Kasumi-1 (cell line): ENCODE measurements around the gene SAMD13.
"Not testable (repeated sequence)": the region's sequence is repeated elsewhere in the genome, so short reads cannot be mapped to it uniquely, and the experiment has no call there.

Source experiments
- DNase-seq, 2 experiments: peaks; one replicate each; lab custom pipeline; 2025; lab: John Stamatoyannopoulos, UW

Gene SAMD13

DNA sequence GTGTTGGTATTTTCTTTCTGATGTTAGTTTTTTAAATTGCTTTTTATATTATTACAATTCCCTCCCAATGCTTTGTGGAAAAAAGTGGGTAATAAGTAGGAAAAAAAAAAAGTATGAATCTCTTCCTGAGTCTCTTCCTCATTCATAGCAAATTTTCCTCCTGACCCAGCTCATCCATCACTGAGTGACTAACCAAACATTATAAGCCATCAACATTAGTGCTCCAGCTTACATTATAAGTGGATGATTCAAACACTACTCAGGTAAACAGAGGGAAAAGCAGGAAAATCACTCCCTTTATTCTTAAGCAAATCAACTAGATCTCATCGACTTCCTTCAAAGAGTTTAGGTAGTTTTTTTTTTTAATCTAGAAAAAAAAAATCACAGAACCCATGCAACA is 15.4 kb upstream of the SAMD13 start:
- no peak for DNase-seq

DNA sequence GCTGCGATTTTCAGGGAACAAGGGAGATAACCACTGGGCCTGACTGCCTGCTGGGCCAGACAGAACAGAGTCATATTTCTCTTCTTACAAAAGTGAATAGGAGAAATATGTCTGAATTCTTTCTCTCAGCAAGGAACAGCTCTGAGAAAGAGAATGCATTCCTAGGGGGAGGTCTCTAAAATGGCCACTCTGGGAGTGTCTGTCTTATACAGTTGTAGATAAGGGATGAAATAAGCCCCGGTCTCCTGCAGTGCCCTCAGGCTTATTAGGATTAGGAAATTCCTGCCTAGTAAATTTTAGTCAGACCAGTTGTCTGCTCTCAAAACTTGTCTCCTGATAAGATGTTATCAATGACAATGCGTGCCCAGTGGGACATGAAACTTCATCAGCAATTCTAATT is 14.1 kb upstream of the SAMD13 start:
- not testable (repeated sequence) for DNase-seq

- no peak for DNase-seq
Observed at GRCh38 chr1:84289169-84289785, 12.2 kb upstream of the SAMD13 start.

DNA sequence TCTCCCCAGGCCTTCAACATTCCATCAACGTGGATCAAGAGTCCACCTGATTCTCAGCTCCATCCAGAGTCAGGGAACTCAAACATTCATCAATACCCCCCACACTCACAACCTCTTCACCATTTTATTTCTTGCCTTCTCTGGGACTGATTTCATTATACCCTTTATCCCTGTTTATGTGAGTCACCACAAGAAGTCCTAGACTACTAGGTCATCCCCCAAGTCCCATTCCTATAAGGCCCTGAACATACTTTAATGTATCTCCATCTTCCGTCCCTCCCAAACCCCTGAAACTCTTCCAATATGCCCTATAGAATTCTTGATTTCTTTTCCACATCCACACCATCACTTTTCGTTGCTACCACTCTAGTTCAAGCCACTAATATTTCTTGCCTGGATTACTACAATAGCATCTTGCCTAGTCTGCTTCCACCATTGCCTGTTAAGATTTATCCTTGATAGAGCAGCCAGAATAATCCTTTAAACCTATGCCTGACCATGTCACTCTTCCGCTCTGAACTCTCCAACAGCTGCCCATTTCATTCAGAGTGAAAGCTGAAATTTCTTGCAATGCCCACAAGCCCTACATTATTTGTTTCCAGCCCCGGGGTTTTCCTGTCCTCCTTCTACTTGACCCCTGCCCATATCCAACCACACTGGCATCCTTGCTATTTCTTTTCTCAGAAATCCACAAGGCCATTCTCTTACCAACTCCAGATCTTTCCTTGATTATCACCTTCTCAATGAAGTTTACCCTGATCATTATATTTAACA is 9.4 kb upstream of the SAMD13 start:
- DNase-seq: no peak

GRCh38 chr1:84293766-84294165 is 7.7 kb upstream of the SAMD13 start:
- no peak for DNase-seq

GRCh38 chr1:84294751-84295150 is 6.8 kb upstream of the SAMD13 start:
- DNase-seq: no peak

DNA sequence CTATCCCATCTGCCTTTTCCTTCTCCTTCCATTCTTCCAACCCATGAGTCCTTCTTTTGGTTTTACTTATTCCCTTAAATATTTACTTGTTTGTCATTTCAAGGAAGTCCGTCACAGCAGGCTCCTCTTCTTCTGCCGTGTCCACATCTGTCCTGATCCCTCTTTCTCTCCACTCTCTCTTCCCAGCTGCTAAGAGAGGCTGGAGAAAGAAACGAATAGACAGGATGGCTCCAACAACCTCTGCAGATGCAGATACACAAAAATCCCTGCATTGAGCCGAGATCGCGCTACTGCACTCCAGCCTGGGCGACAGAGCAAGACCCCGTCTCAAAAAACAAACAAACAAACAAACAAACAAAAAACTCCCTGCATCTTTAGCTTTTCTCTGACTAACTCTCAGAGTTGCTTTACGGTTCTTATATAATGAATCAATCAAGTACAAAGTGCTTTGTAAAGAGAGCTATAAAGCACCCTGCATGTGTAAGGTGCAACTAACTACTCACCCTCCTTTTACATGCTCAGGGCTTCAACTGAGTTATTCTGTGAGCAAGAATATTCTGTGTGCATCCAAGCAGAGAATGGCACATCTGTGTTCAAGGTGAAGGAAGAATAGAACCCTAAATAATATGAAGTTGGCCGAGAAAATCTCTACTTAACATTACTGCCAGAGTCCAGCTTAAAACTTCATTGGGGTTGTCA is 3.8 kb upstream of the SAMD13 start:
- DNase-seq: no peak

- DNase-seq: peak; percentile 40 to 45
Observed at GRCh38 chr1:84298328-84298683, 3.2 kb upstream of the SAMD13 start.

- DNase-seq: peak; percentile 70 to 78
Observed at GRCh38 chr1:84298684-84299535, 2.6 kb upstream of the SAMD13 start.

DNA sequence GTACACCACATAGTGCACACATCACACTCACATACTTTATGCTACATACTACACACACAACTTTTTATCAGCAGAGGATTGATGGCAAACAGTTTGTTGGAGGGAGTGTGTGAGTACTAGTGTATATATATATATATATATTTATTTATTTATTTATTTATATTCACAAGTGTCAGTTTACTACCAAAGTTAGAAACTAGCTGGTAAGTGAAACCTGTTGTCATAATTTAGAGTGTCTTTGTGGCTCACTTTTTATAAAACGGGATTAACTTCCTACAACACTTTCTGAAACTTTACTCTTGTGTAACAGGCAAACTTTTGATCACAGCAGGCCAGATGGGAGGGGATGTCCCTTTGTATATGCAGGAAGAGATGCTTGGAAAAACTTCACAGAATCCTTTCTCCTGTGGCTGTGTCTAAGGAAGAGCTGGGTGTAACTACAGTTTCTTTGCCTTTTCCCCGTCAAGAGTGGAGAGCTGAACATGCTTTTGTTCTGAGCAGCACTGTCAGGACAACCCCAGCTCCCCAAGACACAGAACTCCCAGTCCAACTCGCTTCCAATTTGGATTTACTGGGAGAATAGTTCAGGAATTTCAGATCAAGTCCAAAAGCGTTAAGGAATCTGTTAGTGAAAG is 1.9 kb upstream of the SAMD13 start:
- DNase-seq: peak; percentile 29 to 64

- no peak for DNase-seq
Observed at GRCh38 chr1:84300501-84300900, 1.0 kb upstream of the SAMD13 start.

GRCh38 chr1:84301785-84302385 is 377 bp downstream of the SAMD13 start:
- peak; percentile 43 to 57 for DNase-seq

DNA sequence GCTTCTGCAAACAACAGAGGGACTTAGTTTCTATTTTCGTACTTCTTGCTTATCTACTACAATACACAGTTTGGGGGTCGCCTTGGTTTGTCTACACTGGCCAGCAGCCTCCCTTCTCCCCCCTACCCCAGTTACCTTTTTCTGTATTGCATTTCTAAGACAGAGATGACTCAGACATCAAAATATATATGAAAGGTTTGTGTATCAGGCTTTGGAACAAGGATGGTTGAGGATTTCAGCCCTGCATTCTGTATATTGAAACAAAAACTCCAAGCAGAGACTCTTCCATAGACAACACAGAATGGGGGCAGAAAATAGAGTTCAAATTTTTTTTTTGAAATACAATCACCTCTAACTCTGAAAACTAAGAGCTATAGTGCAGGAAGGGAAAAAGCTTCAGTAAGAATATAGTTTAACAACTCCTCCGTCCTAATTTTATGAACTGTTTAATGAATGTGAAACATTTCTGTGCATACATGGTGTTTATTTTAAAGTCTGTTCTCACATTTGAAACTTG is 1.9 kb downstream of the SAMD13 start:
- peak in 1 of 2 experiments; percentile 62 for DNase-seq

- DNase-seq: no peak
Observed at GRCh38 chr1:84307398-84307797, 5.9 kb downstream of the SAMD13 start.

DNA sequence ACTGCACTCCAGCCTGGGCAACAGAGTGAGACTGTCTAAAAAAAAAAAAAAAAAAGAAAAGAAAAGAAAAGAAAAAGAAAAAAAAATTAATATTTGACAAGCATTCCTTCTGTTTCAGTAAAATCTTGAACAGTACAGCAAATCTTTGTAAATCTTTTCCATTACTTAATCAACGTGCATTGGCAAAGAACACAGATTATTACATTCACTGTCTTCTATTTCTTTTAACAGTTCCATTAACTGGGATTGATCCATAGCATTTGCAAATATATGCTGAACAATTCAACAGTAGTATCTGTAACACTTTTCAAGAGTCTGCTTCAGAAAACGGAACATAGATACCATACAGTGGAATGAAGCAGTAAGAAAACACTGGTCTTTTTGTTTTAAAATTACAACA is 9.8 kb downstream of the SAMD13 start:
- DNase-seq: no peak

DNA sequence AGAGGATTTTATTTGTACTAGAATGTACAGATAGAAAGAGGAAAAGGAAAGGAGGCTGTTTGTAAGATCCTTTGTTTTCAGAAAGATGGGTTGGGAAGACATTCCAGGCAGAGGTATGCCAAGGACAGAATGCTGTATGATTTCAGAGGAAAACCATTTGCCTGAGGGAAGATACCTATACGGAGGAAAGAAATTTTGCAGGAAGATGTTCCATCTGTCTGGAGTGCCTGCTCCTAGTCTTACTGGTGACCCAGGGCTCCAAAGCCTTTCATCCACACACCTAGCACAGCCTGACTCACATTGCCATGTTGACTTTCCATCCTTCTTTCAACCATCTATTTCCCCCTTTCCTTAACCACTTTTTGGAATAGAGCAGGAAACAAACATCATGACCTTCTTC is 18.2 kb downstream of the SAMD13 start:
- DNase-seq: no peak

DNA sequence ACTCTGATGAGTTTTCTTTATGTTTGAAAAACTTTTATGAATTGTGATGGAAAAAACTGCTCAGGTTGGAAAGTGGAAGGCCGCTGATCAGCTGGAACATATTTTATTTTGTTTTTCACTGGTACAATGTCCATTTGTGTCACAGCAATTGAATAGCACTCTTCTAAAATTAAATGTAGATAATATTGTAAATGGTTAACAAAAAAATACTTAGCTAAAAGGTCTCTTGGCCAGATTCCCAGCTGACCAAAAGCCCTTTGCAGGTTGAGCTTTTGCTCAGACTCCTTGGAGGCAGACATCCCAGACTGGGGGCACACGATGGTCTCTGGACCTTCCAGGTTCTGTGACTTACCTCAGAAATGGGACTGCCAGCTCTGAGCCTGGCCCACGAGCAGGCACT is 26.3 kb downstream of the SAMD13 start:
- no peak for DNase-seq

- no peak for DNase-seq
Observed at GRCh38 chr1:84330125-84330984, 28.8 kb downstream of the SAMD13 start.

- DNase-seq: no peak
Observed at GRCh38 chr1:84339503-84339902, 38.0 kb downstream of the SAMD13 start.

DNA sequence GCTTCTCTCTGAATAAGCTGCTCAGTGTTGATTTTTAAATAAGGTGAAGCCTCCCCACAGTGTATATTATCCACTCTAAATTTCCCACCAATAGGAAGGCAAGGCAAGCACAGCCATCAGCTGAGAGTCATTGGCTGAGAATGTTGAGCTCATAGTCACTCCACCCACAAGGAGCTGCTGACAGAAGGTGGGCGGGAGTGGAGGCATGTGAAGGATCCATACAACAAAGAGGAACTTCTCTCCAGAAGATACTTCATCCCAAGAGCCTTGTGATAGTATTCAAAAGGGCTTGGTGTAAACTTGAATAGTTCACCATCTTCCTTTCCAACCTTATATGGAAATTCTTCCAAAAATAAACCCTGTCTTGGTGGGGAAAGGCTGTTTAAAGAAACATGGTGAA is 42.8 kb downstream of the SAMD13 start:
- DNase-seq: peak in 1 of 2 experiments; percentile 11
